Endodermal cell (in vitro differentiated cells): ENCODE results near the gene RHOG. TPM values are rescaled to one million over a fixed set of nuclear protein-coding genes. Genes with fewer than 3 reads are reported as not detected.
A peak's percentile ranks its signal among the peaks of the same experiment; 100 is the strongest.

Experiments
- DNase-seq: peaks from one replicate; pipeline ENCODE4 v3.0.0-alpha.2; 2017
- H3K27ac ChIP-seq: 2 replicates; pipeline ENCODE4 v1.5.1; 2013; ENCODE audit warnings: mild to moderate bottlenecking, low read depth, low read length, moderate library complexity
- H3K27me3 ChIP-seq: 2 replicates; pipeline ENCODE4 v1.6.1; 2013; ENCODE audit warnings: mild to moderate bottlenecking, low read length, moderate library complexity; ENCODE audit not compliant: insufficient read depth, control insufficient read depth, poor library complexity, severe bottlenecking
- H3K36me3 ChIP-seq: 2 replicates; pipeline ENCODE4 v1.7.0; 2013; ENCODE audit warnings: mild to moderate bottlenecking, low read length, moderate library complexity; ENCODE audit not compliant: control insufficient read depth, insufficient read depth
- H3K4me1 ChIP-seq: one replicate; pipeline ENCODE4 v1.7.0; 2013; ENCODE audit warnings: low read length; ENCODE audit not compliant: control insufficient read depth, insufficient read depth
- H3K4me3 ChIP-seq: 2 replicates; pipeline ENCODE4 v1.5.1; 2013; ENCODE audit warnings: mild to moderate bottlenecking, low read length, moderate library complexity
- H3K9ac ChIP-seq: 2 replicates; pipeline ENCODE4 v1.6.1; 2013; ENCODE audit warnings: mild to moderate bottlenecking, low read length, moderate library complexity; ENCODE audit not compliant: poor library complexity, severe bottlenecking; ENCODE audit errors: extremely low read depth
- H3K9me3 ChIP-seq: 2 replicates; pipeline ENCODE4 v1.6.1; 2013; ENCODE audit warnings: mild to moderate bottlenecking, low read length, moderate library complexity; ENCODE audit not compliant: control insufficient read depth
- H3K27ac Mint-ChIP-seq: 2 replicates; pipeline ENCODE4 v1.8.0; 2020; ENCODE audit warnings: mixed read lengths
- H3K27me3 Mint-ChIP-seq: 2 replicates; pipeline ENCODE4 v1.8.0; 2021; ENCODE audit warnings: mild to moderate bottlenecking, mixed read lengths; ENCODE audit not compliant: insufficient read depth
- H3K36me3 Mint-ChIP-seq: 2 replicates; pipeline ENCODE4 v1.8.0; 2020; ENCODE audit warnings: low read depth, mixed read lengths
- H3K4me1 Mint-ChIP-seq: 2 replicates; pipeline ENCODE4 v1.8.0; 2020; ENCODE audit warnings: mixed read lengths
- H3K4me3 Mint-ChIP-seq: 2 replicates; pipeline ENCODE4 v1.8.0; 2020; ENCODE audit warnings: mild to moderate bottlenecking, moderate library complexity, mixed read lengths
- H3K9me3 Mint-ChIP-seq: 2 replicates; pipeline ENCODE4 v1.8.0; 2020; ENCODE audit warnings: mild to moderate bottlenecking, mixed read lengths
- CTCF ChIP-seq: fragments of 200-600 bp; sonication (generic); conservative IDR thresholded peaks from 2 replicates; pipeline ENCODE4 v1.5.0; 2021; ENCODE audit warnings: antibody characterized with exemption, mild to moderate bottlenecking
- WGBS, 2 experiments: methylation state at CpG; one replicate each; pipeline versions ENCODE4 v1.1.5 to v1.1.7; 2013; ENCODE audit warnings: missing lambda C conversion rate in 2 of 2, mixed read lengths in 1 of 2; ENCODE audit not compliant: insufficient coverage in 1 of 2, insufficient read length in 1 of 2; 5-methylcytosine and 5-hydroxymethylcytosine counted together
- total RNA-seq, 2 donors: library from RNA; stranded (reverse); fragmentation: NEBNext Ultra II Directional in 1 of 2; extraction: Animal tissue kit (Norgen Biotek cat#: 25700) in 1 of 2; gene quantifications; 2 replicates in 1 of 2; 3 replicates in 1 of 2; pipeline ENCODE4 v1.2.1, GENCODE V29; 2021

RHOG gene
- total RNA-seq, 2 donors from 2014 or later, result 25.5 to 27.6 TPM

GRCh38 chr11:3849297-3849874, 8.6 kb upstream of the RHOG start:
- peak; percentile 57 for DNase-seq
- H3K27me3 Mint-ChIP-seq, result no peaks in the 10 kb centered on the region
- Histone ChIP-seq H3K4me1 (no peaks in the 10 kb centered on the region), H3K4me3 (no peak overlapping the region), H3K9me3 (no peaks in the 10 kb centered on the region), H3K9ac (no peak overlapping the region), H3K27ac (no peak overlapping the region), H3K27me3 (no peaks in the 10 kb centered on the region), H3K36me3 (no peaks in the 10 kb centered on the region)
- TF ChIP-seq CTCF, result peak; percentile 76
- H3K9me3 Mint-ChIP-seq, result no peaks in the 10 kb centered on the region
- 69 to 73% methylated on average over 7 to 10 of the region's 10 CpGs for WGBS, 2 experiments
- no peaks in the 10 kb centered on the region for H3K36me3 Mint-ChIP-seq
- H3K4me3 Mint-ChIP-seq, result no peak overlapping the region
- peaks cover 7% of the 10 kb centered on the region for H3K4me1 Mint-ChIP-seq
- H3K27ac Mint-ChIP-seq, result no peak overlapping the region

GRCh38 chr11:3845670-3846069, 4.9 kb upstream of the RHOG start:
- 90% methylated on average over 2 to 3 of the region's 3 CpGs for WGBS, 2 experiments
- no peaks in the 10 kb centered on the region for H3K4me1 ChIP-seq
- H3K27ac ChIP-seq, result no peak overlapping the region
- H3K27me3 ChIP-seq, result no peaks in the 10 kb centered on the region
- H3K27ac Mint-ChIP-seq, result no peak overlapping the region
- no peak overlapping the region for H3K4me3 Mint-ChIP-seq
- no peak for TF ChIP-seq CTCF
- H3K4me1 Mint-ChIP-seq, result no peaks in the 10 kb centered on the region
- no peaks in the 10 kb centered on the region for H3K9me3 Mint-ChIP-seq
- H3K36me3 Mint-ChIP-seq, result no peaks in the 10 kb centered on the region
- H3K36me3 ChIP-seq, result no peaks in the 10 kb centered on the region
- no peak overlapping the region for H3K9ac ChIP-seq
- H3K9me3 ChIP-seq, result no peaks in the 10 kb centered on the region
- H3K27me3 Mint-ChIP-seq, result peaks cover 5% of the 10 kb centered on the region
- H3K4me3 ChIP-seq, result no peak overlapping the region
- DNase-seq, result no peak

GRCh38 chr11:3845246-3845645, 4.5 kb upstream of the RHOG start:
- peaks cover 5% of the 10 kb centered on the region for H3K27me3 Mint-ChIP-seq
- no peak overlapping the region for H3K4me3 Mint-ChIP-seq
- Histone ChIP-seq H3K9me3 (no peaks in the 10 kb centered on the region), H3K27me3 (no peaks in the 10 kb centered on the region), H3K4me3 (no peak overlapping the region), H3K36me3 (no peaks in the 10 kb centered on the region), H3K9ac (no peak overlapping the region), H3K4me1 (no peaks in the 10 kb centered on the region), H3K27ac (no peak overlapping the region)
- DNase-seq, result no peak
- no peaks in the 10 kb centered on the region for H3K9me3 Mint-ChIP-seq
- no peaks in the 10 kb centered on the region for H3K36me3 Mint-ChIP-seq
- no peak for TF ChIP-seq CTCF
- H3K27ac Mint-ChIP-seq, result no peak overlapping the region
- 94 to 100% methylated on average over 1 of the region's 1 CpG for WGBS, 2 experiments
- no peaks in the 10 kb centered on the region for H3K4me1 Mint-ChIP-seq
